Skin of body (tissue), 2 donors: ENCODE measurements around the gene TMEM79. TPM values are rescaled to one million over a fixed set of nuclear protein-coding genes. Genes with fewer than 3 reads are reported as not detected.
"Not testable (repeated sequence)": the region's sequence is repeated elsewhere in the genome, so short reads cannot be mapped to it uniquely, and the experiment has no call there.

Experiments
- DNase-seq: peaks from one replicate; lab custom pipeline; 2025; lab: John Stamatoyannopoulos, UW
- total RNA-seq: library from RNA; depleted of rRNA; stranded (reverse); fragments of >200 nt; gene quantifications from one replicate; pipeline ENCODE4 v1.2.3, GENCODE V29; 2014

TMEM79 gene
- total RNA-seq, 1 donor from 2014 or later = 14.6 TPM

DNA sequence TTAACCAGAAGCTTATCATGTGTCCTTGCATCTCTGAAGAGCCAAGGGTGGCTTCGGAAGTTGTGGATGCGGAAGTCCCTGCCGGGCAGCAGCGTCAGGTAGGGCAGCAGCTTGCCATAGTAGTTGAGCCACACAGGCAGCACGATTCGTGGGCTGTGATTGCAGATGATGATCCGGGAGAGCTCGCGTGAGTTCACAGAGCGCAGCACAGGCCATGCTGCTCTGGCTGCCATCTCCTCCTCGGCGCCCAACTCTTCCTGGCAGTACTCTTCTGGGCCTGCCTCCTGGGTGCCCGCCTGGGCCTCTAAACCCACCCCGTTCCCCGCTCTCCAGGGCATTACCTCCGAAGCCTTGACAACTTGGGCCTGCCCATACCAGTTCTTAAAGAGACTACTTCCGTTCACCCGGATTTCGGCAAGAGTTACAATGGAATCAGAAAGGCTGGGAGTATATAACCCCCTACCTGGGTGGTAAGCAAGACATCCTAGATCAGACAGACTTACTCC is 14.8 kb downstream of the TMEM79 start, which contains the start of gene VHLL:
VHLL (minus strand) TSS at position 456 of the 506 bp plus-strand sequence; CDS start at position 338, 118 bp downstream.
- DNase-seq = no peak

DNA sequence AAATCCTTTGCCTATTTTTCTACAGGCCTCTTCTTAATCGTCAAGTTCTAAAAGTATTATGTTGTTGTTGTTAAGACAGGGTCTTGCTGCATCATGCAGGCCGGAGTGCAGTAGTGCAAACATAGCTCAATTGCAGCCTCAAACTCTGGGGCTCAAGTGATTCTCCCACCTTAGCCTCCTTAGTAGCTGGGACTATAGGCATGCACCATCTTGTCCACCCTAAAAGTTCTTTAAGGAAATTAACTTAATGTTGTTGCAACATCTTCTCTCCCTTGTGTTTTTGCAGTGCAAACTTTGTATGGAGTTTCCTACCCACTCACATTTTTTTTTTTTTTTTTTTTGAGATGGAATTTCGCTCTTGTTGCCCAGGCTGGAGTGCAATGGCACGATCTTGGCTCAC is 19.1 kb downstream of the TMEM79 start:
- DNase-seq = no peak

DNA sequence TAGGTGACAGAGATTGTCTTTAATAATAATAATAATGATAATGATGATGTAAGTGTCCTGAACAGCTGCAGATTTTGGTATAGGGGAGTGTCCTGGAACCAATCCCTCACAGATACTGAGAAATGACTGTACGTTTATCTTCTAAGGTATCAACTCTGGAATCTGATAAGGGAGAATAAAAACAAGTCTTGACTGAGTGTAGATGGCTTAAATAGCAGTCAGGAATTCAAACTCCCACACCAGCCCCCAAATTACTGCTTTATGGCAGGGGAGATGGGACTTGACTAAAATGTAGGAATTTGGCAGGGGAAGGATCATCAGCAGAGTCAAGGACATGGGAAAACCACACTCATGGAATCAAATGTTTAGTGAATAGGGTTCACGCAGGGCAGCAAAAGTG is 21.1 kb downstream of the TMEM79 start:
- DNase-seq = no peak

DNA sequence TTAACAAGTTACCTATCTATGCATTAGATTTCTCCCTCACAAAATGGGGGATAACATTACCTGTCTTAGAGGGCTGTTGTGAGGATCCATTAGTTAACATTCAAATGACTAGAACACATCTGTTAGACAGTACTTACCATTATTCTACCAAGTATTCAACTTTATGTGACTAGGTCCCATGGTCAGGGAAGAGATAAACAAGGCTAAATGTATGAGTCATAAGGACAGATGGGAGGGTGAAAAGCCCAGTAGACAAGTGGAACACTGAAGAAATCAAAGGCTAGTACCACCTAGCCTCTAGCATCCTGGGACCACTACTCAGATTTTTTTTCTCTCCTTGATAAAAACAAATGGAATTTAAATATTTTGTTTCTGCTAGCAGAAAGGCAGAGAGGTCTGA is 24.0 kb downstream of the TMEM79 start:
- no peak for DNase-seq

DNA sequence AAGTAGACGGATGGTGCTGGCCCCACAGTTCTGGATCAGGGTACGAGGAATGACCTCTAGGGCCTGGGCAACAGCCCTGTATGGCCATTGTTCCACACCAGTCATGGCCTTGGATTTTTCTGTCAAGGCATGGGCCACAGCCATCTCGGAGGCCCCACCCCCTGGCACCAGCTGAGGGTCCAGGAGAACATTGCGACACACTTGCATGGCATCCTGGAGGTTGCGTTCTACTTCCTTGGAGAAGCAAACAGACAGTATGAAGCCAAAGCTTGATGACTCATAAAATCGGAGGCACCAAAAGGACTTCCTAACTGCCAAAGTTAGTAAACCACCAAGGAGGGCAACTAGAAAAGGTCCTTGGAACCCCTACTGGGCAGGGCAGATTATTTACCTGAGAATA is 26.8 kb downstream of the TMEM79 start:
- no peak for DNase-seq

DNA sequence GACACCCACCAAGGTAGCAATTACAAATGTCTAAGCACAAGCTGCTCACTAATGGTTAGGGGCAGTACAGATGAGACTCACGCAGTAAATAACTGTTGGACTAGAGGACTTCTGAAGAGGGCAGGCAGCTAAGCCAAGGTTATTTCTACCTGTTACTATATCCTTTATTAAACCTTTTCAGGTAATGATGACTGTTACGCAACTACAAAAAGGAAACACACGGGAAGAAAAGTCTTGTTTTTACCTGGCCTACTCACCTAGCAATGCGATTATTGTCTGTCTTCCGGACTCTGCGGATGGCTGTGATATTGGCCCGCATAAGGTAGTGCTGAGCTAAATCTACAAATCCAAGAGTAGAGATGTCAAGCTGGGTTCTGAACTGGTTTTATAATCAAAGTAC is 32.8 kb downstream of the TMEM79 start:
- DNase-seq = no peak

DNA sequence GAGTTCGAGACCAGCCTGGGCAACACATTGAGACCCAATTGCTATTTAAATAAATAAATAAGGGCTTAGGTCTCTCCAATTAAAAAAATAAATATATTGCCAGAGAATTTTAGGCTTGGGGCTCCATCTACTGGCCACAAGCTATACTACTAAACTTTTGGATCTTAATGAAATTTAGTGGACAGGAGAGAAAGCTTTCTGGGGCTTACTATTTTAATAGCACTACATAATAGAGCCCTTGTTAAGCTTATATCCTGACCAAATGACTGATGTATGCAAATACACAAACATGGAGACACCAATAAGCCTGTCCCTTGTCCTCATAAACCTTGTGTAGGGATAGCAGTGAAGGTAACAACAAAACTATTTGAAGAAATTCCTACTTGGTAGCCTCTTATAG is 35.5 kb downstream of the TMEM79 start:
- DNase-seq = no peak

DNA sequence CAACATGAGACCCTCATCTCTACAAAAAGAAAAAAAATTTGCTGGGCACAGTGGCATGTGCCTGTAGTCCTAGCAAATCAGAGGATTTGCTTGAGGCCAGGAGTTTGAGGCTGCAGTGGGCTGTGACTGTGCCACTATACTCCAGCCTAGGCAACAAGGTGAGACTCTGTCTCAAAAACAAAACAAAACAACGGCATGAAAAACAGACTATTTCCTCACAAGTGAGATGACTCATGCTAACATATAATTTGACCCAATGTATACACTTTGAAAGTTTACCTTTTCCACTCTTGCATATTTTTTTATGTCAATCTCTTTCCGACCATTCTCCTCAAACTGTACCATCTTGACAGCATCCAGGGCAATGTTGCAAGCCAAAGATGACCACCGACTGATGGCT is 36.4 kb downstream of the TMEM79 start:
- DNase-seq = no peak

DNA sequence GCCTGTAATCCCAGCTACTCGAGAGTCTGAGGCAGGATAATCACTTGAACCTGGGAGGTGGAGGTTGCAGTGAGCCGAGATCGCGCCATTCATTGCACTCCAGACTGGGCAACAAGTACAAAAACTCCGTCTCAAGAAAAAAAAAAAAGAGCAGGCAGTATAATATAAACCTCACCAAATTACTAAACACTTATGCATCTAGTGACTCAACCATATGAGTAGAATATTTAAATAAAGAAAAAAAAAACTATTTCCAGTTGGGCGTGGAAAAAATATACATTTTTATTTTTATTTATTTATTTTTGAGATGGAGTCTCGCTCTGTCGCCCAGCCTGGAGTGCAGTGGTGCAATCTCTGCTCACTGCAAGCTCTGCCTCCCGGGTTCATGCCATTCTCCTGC is 39.1 kb downstream of the TMEM79 start:
- not testable (repeated sequence) for DNase-seq

DNA sequence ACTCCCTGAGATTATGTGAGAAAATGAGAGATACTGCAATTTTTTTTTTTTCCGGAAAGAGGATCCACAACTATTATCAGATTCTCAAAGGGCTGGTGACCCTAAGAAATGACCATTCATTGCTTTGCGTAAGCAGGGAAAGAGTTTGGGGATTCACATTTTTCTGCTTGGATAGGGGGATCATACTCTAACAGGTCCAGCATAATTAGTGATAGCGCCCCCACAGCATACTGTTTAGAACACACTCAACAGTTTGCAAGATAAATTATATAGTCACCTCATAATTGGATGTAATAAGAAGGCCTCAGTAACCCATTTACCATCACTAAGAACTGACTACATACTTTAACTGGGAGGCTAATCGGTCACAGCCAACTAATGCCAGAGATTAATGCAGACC is 52.1 kb downstream of the TMEM79 start:
- no peak for DNase-seq

DNA sequence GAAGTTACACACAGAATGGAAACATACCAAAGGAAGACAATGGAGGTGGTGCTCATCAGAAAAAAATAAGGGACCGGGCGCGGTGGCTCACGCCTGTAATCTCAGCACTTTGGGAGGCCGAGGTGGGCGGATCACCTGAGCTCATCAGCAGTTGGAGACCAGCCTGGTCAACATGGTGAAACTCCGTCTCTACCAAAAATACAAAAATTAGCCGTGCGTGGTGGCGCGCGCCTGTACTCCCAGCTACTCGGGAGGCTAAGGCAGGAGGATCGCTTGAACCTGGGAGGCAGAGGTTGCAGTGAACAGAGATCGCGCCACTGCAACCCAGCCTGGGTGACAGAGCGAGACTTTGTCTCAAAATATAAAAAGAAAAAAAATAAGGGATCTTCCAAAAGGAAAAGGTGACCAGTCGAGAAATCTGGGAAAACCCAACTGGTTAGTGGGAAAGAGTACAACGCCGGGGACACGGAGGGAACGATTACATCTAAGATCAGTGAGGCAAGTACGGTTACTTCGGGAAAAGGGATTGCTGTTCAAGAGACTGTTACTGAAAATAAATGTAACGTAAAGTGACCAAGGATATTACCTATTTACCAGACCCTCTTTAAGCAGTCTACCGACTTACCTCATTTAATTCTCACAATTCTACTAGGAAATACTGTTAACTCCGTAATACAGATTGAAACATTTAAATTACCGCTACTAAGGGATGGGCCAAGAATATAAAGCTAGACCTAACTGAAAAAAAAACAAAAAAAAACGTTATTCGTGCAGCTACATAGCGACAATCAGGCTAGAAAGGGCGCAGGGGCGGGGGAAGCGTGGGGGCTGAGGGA is 53.1 kb downstream of the TMEM79 start:
- no peak for DNase-seq

DNA sequence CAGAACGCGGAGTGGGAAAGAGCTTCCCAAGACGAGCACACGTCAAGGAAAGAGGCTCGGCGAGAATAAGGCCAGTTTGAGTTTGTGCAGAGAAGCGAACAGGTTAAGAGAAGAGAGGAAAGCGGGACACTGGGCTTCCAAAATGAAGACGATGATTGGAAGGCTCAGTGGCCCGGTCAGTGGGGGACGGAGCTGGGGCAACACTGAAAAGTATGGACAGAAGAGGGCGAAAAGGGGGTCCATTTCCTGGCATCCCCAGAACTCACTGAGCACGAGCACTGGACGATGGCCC is 53.7 kb downstream of the TMEM79 start:
- no peak for DNase-seq

DNA sequence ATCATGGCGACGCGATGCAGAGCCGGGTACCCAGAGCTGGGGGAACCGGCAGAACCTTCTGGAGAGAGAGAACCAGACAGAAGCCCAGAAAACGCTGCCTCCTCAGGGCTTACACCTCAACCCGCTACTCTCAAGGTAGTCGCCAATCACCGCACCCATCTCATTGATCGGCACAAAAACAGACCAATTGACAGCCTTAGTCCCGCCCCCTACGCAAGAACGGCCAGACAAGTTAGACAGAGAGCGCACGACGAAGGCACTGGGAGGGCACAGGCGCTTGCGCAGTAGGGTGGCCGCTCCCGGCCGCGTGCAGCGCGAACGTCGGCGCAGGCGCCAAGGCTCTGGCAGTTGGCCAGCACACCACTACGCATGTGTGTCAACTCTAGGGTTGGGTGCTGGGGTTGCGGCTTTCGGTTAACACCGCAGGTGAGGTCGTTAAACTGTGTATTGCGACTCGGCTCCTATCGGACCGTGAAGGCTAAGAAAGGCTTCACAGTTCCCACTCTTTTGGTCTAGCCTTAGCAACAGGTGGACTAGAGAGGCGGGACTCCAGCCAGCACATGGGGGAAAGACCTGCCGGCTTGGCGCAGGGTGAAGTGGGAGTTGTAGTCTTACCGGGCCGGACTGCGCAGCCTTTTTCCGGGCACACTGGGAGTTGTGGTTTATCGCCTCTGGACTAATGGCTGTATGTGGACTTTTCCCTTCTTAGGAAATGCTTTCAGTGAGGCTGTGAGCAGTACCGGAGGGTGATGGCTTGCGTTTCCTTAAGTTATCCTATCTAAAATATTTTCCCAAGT is 54.3 kb downstream of the TMEM79 start, which contains the start of the genes CCT3 and TSACC:
CCT3 (minus strand) TSS at position 113 of the 797 bp plus-strand sequence; CDS start at position 5, 108 bp downstream.
TSACC (plus strand) TSS at position 347 of the 797 bp plus-strand sequence. CDS start 1,232 bp downstream, outside the sequence.
- peak; percentile 100 for DNase-seq

Other genes starting within 250 kb of the TMEM79 start
- 12.1 TPM for gene UBQLN4, start 230.5 kb upstream of the TMEM79 start, total RNA-seq
- 25.7 TPM for gene LAMTOR2, start 229.5 kb upstream of the TMEM79 start, total RNA-seq
- 31.7 TPM for gene RAB25, start 223.2 kb upstream of the TMEM79 start, total RNA-seq
- 6.6 TPM for gene MEX3A, start 201.9 kb upstream of the TMEM79 start, total RNA-seq
- 429 TPM for gene LMNA, start 169.6 kb upstream of the TMEM79 start, total RNA-seq
- gene SEMA4A, start 130.7 kb upstream of the TMEM79 start, total RNA-seq = 12.1 TPM
- gene SLC25A44, start 90.2 kb upstream of the TMEM79 start, total RNA-seq = 6.6 TPM
- gene PMF1, start 71.3 kb upstream of the TMEM79 start, total RNA-seq = 33.9 TPM
- gene BGLAP, start 42.1 kb upstream of the TMEM79 start, total RNA-seq = 0.99 TPM
- gene PAQR6, start 36.3 kb upstream of the TMEM79 start, total RNA-seq = 0.79 TPM
- 29.8 TPM for gene SMG5, start 1.5 kb upstream of the TMEM79 start, total RNA-seq
- 23.2 TPM for gene GLMP, start 11.4 kb downstream of the TMEM79 start, total RNA-seq
- not detected for gene VHLL, start 15.0 kb downstream of the TMEM79 start, total RNA-seq
- 173 TPM for gene CCT3, start 54.0 kb downstream of the TMEM79 start, total RNA-seq
- gene TSACC, start 54.2 kb downstream of the TMEM79 start, total RNA-seq = not detected
- 2.1 TPM for gene RHBG, start 84.9 kb downstream of the TMEM79 start, total RNA-seq
- gene MEF2D, start 216.4 kb downstream of the TMEM79 start, total RNA-seq = 11.2 TPM